Astrocyte of the cerebellum (primary cell): ENCODE data around the gene DESI1.

Experiments
- DNase-seq: peaks from one replicate; pipeline ENCODE4 v3.0.0-alpha.2; 2011; ENCODE audit warnings: low read depth
- H3K4me3 ChIP-seq: 2 replicates; pipeline ENCODE4 v1.5.1; 2011; ENCODE audit warnings: mild to moderate bottlenecking, low read depth, low read length, moderate library complexity
- in situ Hi-C: cut with HindIII; loops from 2 replicates; pipeline ENCODE4 v1.10.0; 2017; ENCODE audit warnings: low sequenced_read_pairs
- TF ChIP-seq, protein P1 (sequence below): IDR thresholded peaks from 2 replicates; pipeline ENCODE4 v1.5.1; 2012; ENCODE audit warnings: low read length, low read depth, moderate library complexity, mild to moderate bottlenecking; ENCODE audit errors: missing control alignments

Gene DESI1

DNA sequence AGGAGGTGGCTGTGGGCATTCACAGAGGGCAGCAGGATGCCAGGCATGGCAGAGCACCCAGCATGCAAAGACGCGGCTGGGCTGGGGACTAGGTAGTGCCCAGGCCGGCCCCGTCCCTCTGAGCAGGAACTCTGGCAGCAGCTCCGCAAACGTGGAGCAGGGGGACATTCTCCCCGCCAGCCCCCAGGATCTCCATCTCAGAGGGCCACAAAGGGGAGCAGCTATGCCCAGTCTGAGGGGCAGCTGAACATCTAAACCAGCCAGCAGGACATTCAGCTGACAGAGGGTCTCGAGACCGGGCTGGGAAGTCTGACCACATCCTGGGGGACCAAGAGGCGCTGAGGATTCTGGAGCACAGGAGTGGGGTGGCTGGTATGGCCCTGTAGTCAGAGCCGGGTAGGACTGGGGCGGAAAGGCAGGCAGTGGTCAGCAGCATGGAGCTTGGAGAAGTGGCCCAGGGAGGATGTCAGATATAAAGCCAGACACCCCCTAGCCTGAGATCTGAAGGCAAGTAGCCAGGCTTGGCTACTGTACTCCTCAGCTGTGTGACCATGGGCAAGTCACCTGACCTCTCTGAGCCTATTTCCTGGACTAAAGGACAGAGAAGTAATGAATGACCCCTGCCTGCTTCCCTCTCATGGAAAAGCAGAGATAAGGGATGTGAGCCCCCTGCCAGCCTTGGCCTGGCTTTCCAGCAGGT lies 41.4 kb downstream of the DESI1 start:
- TF ChIP-seq, protein P1, sequence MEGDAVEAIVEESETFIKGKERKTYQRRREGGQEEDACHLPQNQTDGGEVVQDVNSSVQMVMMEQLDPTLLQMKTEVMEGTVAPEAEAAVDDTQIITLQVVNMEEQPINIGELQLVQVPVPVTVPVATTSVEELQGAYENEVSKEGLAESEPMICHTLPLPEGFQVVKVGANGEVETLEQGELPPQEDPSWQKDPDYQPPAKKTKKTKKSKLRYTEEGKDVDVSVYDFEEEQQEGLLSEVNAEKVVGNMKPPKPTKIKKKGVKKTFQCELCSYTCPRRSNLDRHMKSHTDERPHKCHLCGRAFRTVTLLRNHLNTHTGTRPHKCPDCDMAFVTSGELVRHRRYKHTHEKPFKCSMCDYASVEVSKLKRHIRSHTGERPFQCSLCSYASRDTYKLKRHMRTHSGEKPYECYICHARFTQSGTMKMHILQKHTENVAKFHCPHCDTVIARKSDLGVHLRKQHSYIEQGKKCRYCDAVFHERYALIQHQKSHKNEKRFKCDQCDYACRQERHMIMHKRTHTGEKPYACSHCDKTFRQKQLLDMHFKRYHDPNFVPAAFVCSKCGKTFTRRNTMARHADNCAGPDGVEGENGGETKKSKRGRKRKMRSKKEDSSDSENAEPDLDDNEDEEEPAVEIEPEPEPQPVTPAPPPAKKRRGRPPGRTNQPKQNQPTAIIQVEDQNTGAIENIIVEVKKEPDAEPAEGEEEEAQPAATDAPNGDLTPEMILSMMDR, result no peak
- in situ Hi-C loops, result no loop called here
- H3K4me3 ChIP-seq, result no peak overlapping the region
- DNase-seq, result no peak

DNA sequence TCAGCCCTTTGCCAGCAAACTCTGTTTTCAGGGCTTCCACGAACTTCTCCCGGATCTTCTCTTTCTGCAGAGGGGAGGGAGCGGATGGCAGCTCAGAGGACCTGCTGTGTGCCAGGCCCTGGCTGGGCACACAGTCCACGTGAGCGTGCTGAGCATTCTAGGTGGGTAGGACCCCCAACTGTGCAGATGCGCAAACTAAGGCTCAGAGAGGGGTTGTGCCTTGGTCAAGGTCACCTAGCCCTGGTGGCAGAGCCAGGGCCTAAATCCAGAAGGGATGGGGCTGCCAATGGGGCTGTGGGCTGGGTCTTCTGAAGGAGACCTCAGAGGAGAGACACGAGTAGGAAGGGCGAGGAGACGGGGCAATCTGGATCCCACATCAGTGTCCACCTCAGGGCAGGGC lies 42.0 kb downstream of the DESI1 start:
- no peak overlapping the region for H3K4me3 ChIP-seq
- TF ChIP-seq, protein P1, result no peak
- DNase-seq, result no peak
- in situ Hi-C loops, result no loop called here

DNA sequence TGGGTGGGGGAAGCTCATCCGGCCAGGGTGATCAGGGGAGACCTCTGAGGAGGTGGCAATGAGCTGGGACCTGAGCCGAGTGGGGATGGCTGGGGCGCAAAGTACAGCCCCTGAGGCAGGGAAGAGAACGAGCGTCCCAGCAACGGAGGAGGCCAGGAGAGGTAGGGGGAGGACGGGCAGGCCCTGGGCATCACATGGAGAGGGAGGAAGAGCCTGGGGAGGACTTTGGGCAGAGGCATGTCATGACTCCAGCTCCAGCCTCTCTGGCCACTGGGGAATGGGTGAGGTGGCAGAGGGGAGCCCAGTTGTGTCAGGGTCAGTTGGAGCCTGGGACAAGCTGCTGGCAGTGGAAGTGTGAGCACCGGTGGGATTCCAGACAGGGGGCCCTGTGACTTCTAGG lies 42.7 kb downstream of the DESI1 start:
- in situ Hi-C loops, result no loop called here
- no peak overlapping the region for H3K4me3 ChIP-seq
- DNase-seq, result no peak
- TF ChIP-seq, protein P1, result no peak

DNA sequence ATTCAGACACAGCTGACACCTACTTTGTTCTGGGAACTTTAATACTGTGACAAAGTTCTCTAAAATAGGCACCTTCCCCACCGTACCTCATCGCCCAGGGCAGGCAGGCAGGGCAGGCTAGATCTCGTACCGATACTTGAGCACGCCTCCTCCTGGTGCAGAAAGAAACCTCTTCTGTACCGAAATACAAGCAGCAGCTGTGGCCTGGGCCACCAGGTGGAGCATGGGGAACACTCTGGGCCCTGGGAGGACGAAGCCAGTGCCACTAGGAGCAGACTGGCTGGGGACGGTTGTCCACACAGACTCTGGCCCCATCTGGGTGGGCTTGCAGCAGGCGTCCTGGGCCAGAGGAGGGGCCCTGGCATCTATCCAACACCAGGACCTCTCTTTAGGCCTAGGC lies 44.0 kb downstream of the DESI1 start:
- in situ Hi-C loops, result no loop called here
- no peak overlapping the region for H3K4me3 ChIP-seq
- TF ChIP-seq, protein P1, result peak; percentile 81
- DNase-seq, result no peak

DNA sequence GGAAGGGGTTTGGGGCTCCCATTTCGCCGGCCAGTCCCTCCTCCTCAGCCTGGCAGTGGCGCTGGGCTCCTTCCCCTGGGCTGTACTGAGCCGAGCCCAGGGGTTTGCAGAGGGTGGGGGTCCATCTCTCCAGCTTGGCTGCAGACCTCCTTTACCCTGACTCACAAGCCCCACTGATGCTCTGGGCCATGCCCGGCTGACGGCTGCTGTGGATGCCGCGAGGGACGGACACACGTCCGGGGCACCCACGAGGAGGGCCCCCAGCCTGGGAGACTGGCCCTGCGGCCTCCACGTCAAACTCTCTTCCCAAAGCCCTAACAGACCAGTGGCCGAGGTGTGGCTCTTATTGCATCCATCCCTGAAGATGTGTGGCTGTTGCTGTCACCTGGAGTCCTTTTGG lies 45.3 kb downstream of the DESI1 start:
- no peak for DNase-seq
- in situ Hi-C loops, result no loop called here
- no peak overlapping the region for H3K4me3 ChIP-seq
- TF ChIP-seq, protein P1, result no peak

DNA sequence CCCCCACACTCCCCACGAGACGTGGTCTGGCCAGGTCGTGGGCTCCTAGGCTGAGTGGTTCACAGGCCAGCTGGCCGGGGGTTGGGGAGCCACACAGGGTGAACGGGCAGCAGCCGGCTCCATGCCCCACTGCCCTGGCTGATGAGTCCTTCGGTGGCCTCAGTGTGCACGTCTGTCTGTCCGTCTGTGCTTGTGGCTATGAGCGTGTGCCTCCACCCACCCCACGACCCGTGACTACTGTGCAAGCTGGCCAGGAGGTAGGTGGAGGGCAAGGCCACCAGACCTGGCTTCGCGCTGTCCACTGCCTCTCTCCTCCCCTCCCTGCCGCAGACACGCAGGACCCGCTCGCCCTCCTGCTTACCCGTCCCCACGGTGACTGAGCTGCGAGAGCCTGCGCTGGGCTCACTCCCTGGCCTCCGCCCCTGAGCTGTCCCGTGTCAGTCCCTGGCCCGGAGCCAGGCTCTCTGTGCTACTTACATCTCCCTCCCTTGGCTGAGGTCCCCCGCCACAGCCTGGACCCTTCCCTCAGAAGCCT lies 45.9 kb downstream of the DESI1 start:
- H3K4me3 ChIP-seq, result no peak overlapping the region
- DNase-seq, result no peak
- in situ Hi-C loops, result no loop called here
- TF ChIP-seq, protein P1, result no peak
